ENCODE measurements around the gene SHOC1.
A peak's percentile ranks its signal among the peaks of the same experiment; 100 is the strongest.

The SHOC1 gene

GRCh38 chr9:111806259-111806658 is 11.5 kb upstream of the SHOC1 start:
- H3K4me3 ChIP-seq (ENCODE audit: low read length): no peak overlapping the region
- no peak for DNase-seq (ENCODE audit: low read depth)
- no peak for TF ChIP-seq CTCF (conservative IDR thresholded peaks at IDR 0.05; ENCODE audit: low read depth, low read length)

- DNase-seq (ENCODE audit: low read depth): peak; percentile 37
- TF ChIP-seq CTCF (conservative IDR thresholded peaks at IDR 0.05; ENCODE audit: low read depth, low read length): no peak
- no peak overlapping the region for H3K4me3 ChIP-seq (ENCODE audit: low read length)
Measured at GRCh38 chr9:111805830-111806241, 11.1 kb upstream of the SHOC1 start.

- TF ChIP-seq CTCF (conservative IDR thresholded peaks at IDR 0.05; ENCODE audit: low read depth, low read length): no peak
- DNase-seq (ENCODE audit: low read depth): no peak
- no peak overlapping the region for H3K4me3 ChIP-seq (ENCODE audit: low read length)
Measured at GRCh38 chr9:111805262-111805661, 10.5 kb upstream of the SHOC1 start.

GRCh38 chr9:111804636-111805035 is 9.9 kb upstream of the SHOC1 start:
- no peak overlapping the region for H3K4me3 ChIP-seq (ENCODE audit: low read length)
- no peak for TF ChIP-seq CTCF (conservative IDR thresholded peaks at IDR 0.05; ENCODE audit: low read depth, low read length)
- no peak for DNase-seq (ENCODE audit: low read depth)

GRCh38 chr9:111803924-111804323 is 9.2 kb upstream of the SHOC1 start:
- no peak overlapping the region for H3K4me3 ChIP-seq (ENCODE audit: low read length)
- TF ChIP-seq CTCF (conservative IDR thresholded peaks at IDR 0.05; ENCODE audit: low read depth, low read length): no peak
- DNase-seq (ENCODE audit: low read depth): no peak

GRCh38 chr9:111799915-111800526 is 5.3 kb upstream of the SHOC1 start:
- no peak for TF ChIP-seq CTCF (conservative IDR thresholded peaks at IDR 0.05; ENCODE audit: low read depth, low read length)
- no peak overlapping the region for H3K4me3 ChIP-seq (ENCODE audit: low read length)
- no peak for DNase-seq (ENCODE audit: low read depth)

- no peak overlapping the region for H3K4me3 ChIP-seq (ENCODE audit: low read length)
- no peak for DNase-seq (ENCODE audit: low read depth)
- TF ChIP-seq CTCF (conservative IDR thresholded peaks at IDR 0.05; ENCODE audit: low read depth, low read length): no peak
Measured at GRCh38 chr9:111799506-111799905, 4.8 kb upstream of the SHOC1 start.

Data from retinal pigment epithelial cell (primary cell).